Measurements from ENCODE around the gene CACNA1C. TPM values are rescaled to one million over a fixed set of nuclear protein-coding genes. Genes with fewer than 3 reads are reported as not detected.

Gene CACNA1C
- total RNA-seq, 1 donor from 2014 or later = 11.7 TPM

GRCh38 chr12:2537868-2538541, 485.2 kb downstream of the CACNA1C start:
- no peak overlapping the region for H3K4me3 Mint-ChIP-seq (ENCODE audit: low read depth)
- DNase-seq (ENCODE audit: low spot score, unreplicated experiment) = no peak

GRCh38 chr12:2539938-2540337, 487.2 kb downstream of the CACNA1C start:
- no peak for TF ChIP-seq CTCF (IDR thresholded peaks at IDR 0.05; ENCODE audit: unreplicated experiment)
- H3K4me3 Mint-ChIP-seq (ENCODE audit: low read depth) = no peak overlapping the region
- peaks cover 23% of the 10 kb centered on the region for H3K27me3 Mint-ChIP-seq
- no peaks in the 10 kb centered on the region for H3K36me3 Mint-ChIP-seq (ENCODE audit: insufficient read depth)
- peaks cover 7% of the 10 kb centered on the region for H3K4me1 Mint-ChIP-seq (ENCODE audit: low read depth)
- H3K27ac Mint-ChIP-seq = no peak overlapping the region
- H3K9me3 Mint-ChIP-seq (ENCODE audit: low read depth) = no peaks in the 10 kb centered on the region
- DNase-seq (ENCODE audit: low spot score, unreplicated experiment) = no peak

More at GRCh38 chr12:2537868-2538541, 485.2 kb downstream of the CACNA1C start:
- no peaks in the 10 kb centered on the region for H3K36me3 Mint-ChIP-seq (ENCODE audit: insufficient read depth)
- H3K9me3 Mint-ChIP-seq (ENCODE audit: low read depth) = no peaks in the 10 kb centered on the region
- peaks cover 30% of the 10 kb centered on the region for H3K27me3 Mint-ChIP-seq
- peaks cover 7% of the 10 kb centered on the region for H3K4me1 Mint-ChIP-seq (ENCODE audit: low read depth)
- no peak for TF ChIP-seq CTCF (IDR thresholded peaks at IDR 0.05; ENCODE audit: unreplicated experiment)
- H3K27ac Mint-ChIP-seq = no peak overlapping the region

- no peak overlapping the region for H3K4me3 Mint-ChIP-seq (ENCODE audit: low read depth)
- no peak for TF ChIP-seq CTCF (IDR thresholded peaks at IDR 0.05; ENCODE audit: unreplicated experiment)
- no peaks in the 10 kb centered on the region for H3K9me3 Mint-ChIP-seq (ENCODE audit: low read depth)
- no peak for DNase-seq (ENCODE audit: low spot score, unreplicated experiment)
- H3K27me3 Mint-ChIP-seq = peaks cover 23% of the 10 kb centered on the region
- peaks cover 7% of the 10 kb centered on the region for H3K4me1 Mint-ChIP-seq (ENCODE audit: low read depth)
- H3K27ac Mint-ChIP-seq = peak overlapping the region; percentile 30
- H3K36me3 Mint-ChIP-seq (ENCODE audit: insufficient read depth) = no peaks in the 10 kb centered on the region
Observed at GRCh38 chr12:2540535-2540941, 487.8 kb downstream of the CACNA1C start.

- peaks cover 7% of the 10 kb centered on the region for H3K4me1 Mint-ChIP-seq (ENCODE audit: low read depth)
- peaks cover 23% of the 10 kb centered on the region for H3K27me3 Mint-ChIP-seq
- DNase-seq (ENCODE audit: low spot score, unreplicated experiment) = no peak
- H3K27ac Mint-ChIP-seq = no peak overlapping the region
- TF ChIP-seq CTCF (IDR thresholded peaks at IDR 0.05; ENCODE audit: unreplicated experiment) = no peak
- no peaks in the 10 kb centered on the region for H3K36me3 Mint-ChIP-seq (ENCODE audit: insufficient read depth)
- H3K4me3 Mint-ChIP-seq (ENCODE audit: low read depth) = no peak overlapping the region
- no peaks in the 10 kb centered on the region for H3K9me3 Mint-ChIP-seq (ENCODE audit: low read depth)
Observed at GRCh38 chr12:2541631-2542204, 488.9 kb downstream of the CACNA1C start.

- H3K36me3 Mint-ChIP-seq (ENCODE audit: insufficient read depth) = no peaks in the 10 kb centered on the region
- no peak for TF ChIP-seq CTCF (IDR thresholded peaks at IDR 0.05; ENCODE audit: unreplicated experiment)
- no peak overlapping the region for H3K4me3 Mint-ChIP-seq (ENCODE audit: low read depth)
- no peak for DNase-seq (ENCODE audit: low spot score, unreplicated experiment)
- H3K27me3 Mint-ChIP-seq = peaks cover 23% of the 10 kb centered on the region
- no peaks in the 10 kb centered on the region for H3K9me3 Mint-ChIP-seq (ENCODE audit: low read depth)
- no peak overlapping the region for H3K27ac Mint-ChIP-seq
- peaks cover 7% of the 10 kb centered on the region for H3K4me1 Mint-ChIP-seq (ENCODE audit: low read depth)
Observed at GRCh38 chr12:2543801-2544200, 491.0 kb downstream of the CACNA1C start.

Measured in progenitor cell of endocrine pancreas (in vitro differentiated cells).